ENCODE data around the gene RGS7. TPM values are rescaled to one million over a fixed set of nuclear protein-coding genes. Genes with fewer than 3 reads are reported as not detected.

RGS7 gene
- total and polyA plus RNA-seq, 2 of the 8 experiments (the other 6 are each of a cell fraction or from before 2014, with no cell fraction given): 1.6 to 3.0 TPM

DNA sequence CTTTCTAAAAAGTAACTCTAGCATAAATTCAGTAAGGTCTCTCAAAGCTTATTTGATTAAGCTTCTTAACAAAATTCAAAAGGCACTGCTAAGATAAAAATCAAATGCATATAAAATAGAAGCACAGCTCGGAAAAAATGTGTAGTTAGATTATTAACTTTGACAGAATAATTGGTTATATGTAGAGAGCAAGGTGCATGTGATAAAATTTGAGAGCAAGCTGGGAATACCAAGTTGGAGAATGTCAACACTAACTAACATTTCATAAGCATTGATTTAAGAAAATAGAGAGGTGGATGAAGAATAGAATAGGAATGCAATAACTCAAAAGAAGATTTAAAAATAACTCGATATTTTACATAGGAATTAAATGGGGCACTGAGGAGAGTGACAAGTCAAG, 540.5 kb downstream of the RGS7 start:
- Histone ChIP-seq H3K23me2 (ENCODE audit: low read depth, low read length) (no peaks in the 10 kb centered on the region), H3K23ac (ENCODE audit: insufficient read length) (no peak overlapping the region), H4K5ac (ENCODE audit: insufficient read length, low read depth, low read length) (no peak overlapping the region), H3K18ac (ENCODE audit: extremely low read depth, low read length) (no peak overlapping the region), H3K27ac (ENCODE audit: low read depth, low read length) (no peak overlapping the region), H2BK120ac (replicated peaks; ENCODE audit: low read depth, low read length) (no peak overlapping the region), H3K9me3 (ENCODE audit: insufficient read depth in 2 of 2, low read depth in 1 of 2, low read length in 1 of 2) (no peaks in the 10 kb centered on the region), H3K79me1 (ENCODE audit: low read depth, low read length) (no peaks in the 10 kb centered on the region), H4K20me1 (replicated peaks in 1 of 2; ENCODE audit: control insufficient read depth in 1 of 2, insufficient read depth in 2 of 2, low read length in 2 of 2) (no peaks in the 10 kb centered on the region), H3K4me1 (replicated peaks in 1 of 4; ENCODE audit: control insufficient read depth in 3 of 4, insufficient read depth in 4 of 4, low read length in 3 of 4) (no peaks in the 10 kb centered on the region), H3K79me2 (ENCODE audit: control insufficient read depth in 1 of 2, insufficient read depth in 2 of 2, low read length in 2 of 2) (no peaks in the 10 kb centered on the region), H2AK5ac (ENCODE audit: low read depth, low read length) (no peak overlapping the region), H3K56ac (replicated peaks; ENCODE audit: insufficient read length, low read depth, low read length) (no peak overlapping the region), H3K4me3 (ENCODE audit: extremely low read depth in 1 of 4, insufficient read depth in 2 of 4, low read depth in 3 of 4, low read length in 4 of 4) (no peak overlapping the region), H3K27me3 (replicated peaks in 1 of 4; ENCODE audit: control insufficient read depth in 3 of 4, extremely low read depth in 1 of 4, insufficient read depth in 3 of 4, low read length in 3 of 4) (no peaks in the 10 kb centered on the region), H3K36me3 (ENCODE audit: control insufficient read depth in 2 of 4, insufficient read depth in 4 of 4, low read length in 3 of 4) (no peaks in the 10 kb centered on the region), H2AFZ (ENCODE audit: low read length) (no peak overlapping the region), H2BK5ac (ENCODE audit: low read depth, low read length) (no peak overlapping the region), H3K9ac (replicated peaks in 1 of 4; ENCODE audit: extremely low read depth in 1 of 4, low read depth in 3 of 4, low read length in 3 of 4) (no peak overlapping the region), H2BK15ac (ENCODE audit: low read length) (no peak overlapping the region), H2BK20ac (ENCODE audit: low read length) (no peak overlapping the region), H4K91ac (replicated peaks; ENCODE audit: insufficient read length, low read length) (no peak overlapping the region), H4K8ac (ENCODE audit: extremely low read depth, insufficient read depth, low read length) (no peak overlapping the region), H3K4ac (replicated peaks; ENCODE audit: insufficient read length, low read depth, low read length) (no peak overlapping the region), H3K4me2 (ENCODE audit: insufficient read depth in 1 of 2, low read depth in 2 of 2, low read length in 2 of 2) (no peak overlapping the region), H2BK12ac (ENCODE audit: low read depth, low read length) (no peak overlapping the region), H3K14ac (ENCODE audit: insufficient read length) (no peak overlapping the region)
- 76% methylated on average over 2 of the region's 2 CpGs; no CpG with 5 or more reads in 1 of the 2 experiments for WGBS, 2 experiments (ENCODE audit: extremely low coverage in 1 of 2, insufficient coverage in 1 of 2, insufficient read length in 1 of 2, insufficient replicate concordance in 2 of 2, low coverage in 1 of 2, low lambda C conversion rate in 2 of 2, missing lambda C conversion rate in 1 of 2)
- no peak for FAIRE-seq
- no peak for DNase-seq (ENCODE audit: low read depth in 1 of 2, low spot score in 2 of 2)
- ChIA-PET POLR2A (ENCODE audit: partially characterized antibody) (no interaction called here), CTCF (ENCODE audit: partially characterized antibody) (no interaction called here)
- TF ChIP-seq SUZ12 (IDR thresholded peaks at IDR 0.05; ENCODE audit: low read length): no peak
- no peak for TF ChIP-seq TAF7 (optimal IDR thresholded peaks at IDR 0.05; ENCODE audit: borderline replicate concordance, low read depth, low read length)
